Activated naive CD8-positive, alpha-beta T cell treated with anti-CD3 and anti-CD28 coated beads, Interleukin-2, amount 50 U/mL, for 24 hours (primary cell): ENCODE results near the gene POMT2.

Experiments
- ATAC-seq: fragments of 150-1000 bp; cut with Tn5 transposase; one replicate; pipeline ENCODE4 v1.10.0; 2021
- DNase-seq: peaks from one replicate; pipeline ENCODE4 v3.0.0; 2021
- H3K27ac Mint-ChIP-seq: one replicate; pipeline ENCODE4 v1.8.0; 2021; ENCODE audit warnings: mild to moderate bottlenecking, mixed read lengths
- H3K27me3 Mint-ChIP-seq: one replicate; pipeline ENCODE4 v1.8.0; 2021; ENCODE audit warnings: mixed read lengths
- H3K36me3 Mint-ChIP-seq: one replicate; pipeline ENCODE4 v1.8.0; 2021; ENCODE audit warnings: low read depth, mixed read lengths
- H3K4me1 Mint-ChIP-seq: one replicate; pipeline ENCODE4 v1.8.0; 2021; ENCODE audit warnings: mixed read lengths
- H3K4me3 Mint-ChIP-seq: one replicate; pipeline ENCODE4 v1.8.0; 2021; ENCODE audit warnings: mild to moderate bottlenecking, moderate library complexity, mixed read lengths
- H3K9me3 Mint-ChIP-seq: one replicate; pipeline ENCODE4 v1.8.0; 2021; ENCODE audit warnings: mixed read lengths

The POMT2 gene

DNA sequence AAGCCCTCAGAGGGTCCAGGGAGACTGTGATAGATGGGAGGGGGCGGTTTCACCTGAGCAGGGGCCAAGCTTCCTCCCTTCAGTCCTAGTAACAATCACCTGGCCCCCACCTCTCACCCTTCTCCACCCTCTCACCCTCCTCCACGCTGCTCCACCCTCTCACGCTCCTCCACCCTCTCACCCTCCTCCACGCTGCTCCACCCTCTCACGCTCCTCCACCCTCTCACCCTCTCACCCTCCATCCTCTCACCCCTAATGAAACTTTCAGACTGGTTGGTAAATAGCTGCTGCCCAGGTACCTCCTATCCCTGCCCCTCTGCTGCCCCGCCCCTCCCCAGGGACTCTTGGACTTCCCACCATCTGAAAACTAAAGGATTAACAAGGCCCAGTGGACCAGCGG, 83.9 kb downstream of the POMT2 start:
- Mint-ChIP-seq H3K36me3 (no peaks in the 10 kb centered on the region), H3K27me3 (no peaks in the 10 kb centered on the region), H3K4me1 (no peaks in the 10 kb centered on the region), H3K4me3 (no peak overlapping the region), H3K9me3 (no peaks in the 10 kb centered on the region), H3K27ac (no peak overlapping the region)
- ATAC-seq (no peak), DNase-seq (no peak)

- H3K27me3 Mint-ChIP-seq: no peaks in the 10 kb centered on the region
- H3K4me1 Mint-ChIP-seq: no peaks in the 10 kb centered on the region
- no peak overlapping the region for H3K27ac Mint-ChIP-seq
- no peaks in the 10 kb centered on the region for H3K9me3 Mint-ChIP-seq
- ATAC-seq: no peak
- no peak for DNase-seq
- H3K36me3 Mint-ChIP-seq: no peaks in the 10 kb centered on the region
- H3K4me3 Mint-ChIP-seq: no peak overlapping the region
Measured at GRCh38 chr14:77231721-77232120, 89.0 kb downstream of the POMT2 start.

GRCh38 chr14:77230914-77231313, 89.8 kb downstream of the POMT2 start:
- H3K27ac Mint-ChIP-seq: no peak overlapping the region
- H3K4me3 Mint-ChIP-seq: no peak overlapping the region
- no peaks in the 10 kb centered on the region for H3K4me1 Mint-ChIP-seq
- no peak for DNase-seq
- H3K27me3 Mint-ChIP-seq: no peaks in the 10 kb centered on the region
- H3K36me3 Mint-ChIP-seq: no peaks in the 10 kb centered on the region
- ATAC-seq: no peak
- no peaks in the 10 kb centered on the region for H3K9me3 Mint-ChIP-seq

GRCh38 chr14:77228056-77228455, 92.6 kb downstream of the POMT2 start:
- H3K4me3 Mint-ChIP-seq: no peak overlapping the region
- no peaks in the 10 kb centered on the region for H3K4me1 Mint-ChIP-seq
- no peak overlapping the region for H3K27ac Mint-ChIP-seq
- ATAC-seq (no peak), DNase-seq (no peak)
- no peaks in the 10 kb centered on the region for H3K9me3 Mint-ChIP-seq
- no peaks in the 10 kb centered on the region for H3K27me3 Mint-ChIP-seq
- H3K36me3 Mint-ChIP-seq: no peaks in the 10 kb centered on the region

DNA sequence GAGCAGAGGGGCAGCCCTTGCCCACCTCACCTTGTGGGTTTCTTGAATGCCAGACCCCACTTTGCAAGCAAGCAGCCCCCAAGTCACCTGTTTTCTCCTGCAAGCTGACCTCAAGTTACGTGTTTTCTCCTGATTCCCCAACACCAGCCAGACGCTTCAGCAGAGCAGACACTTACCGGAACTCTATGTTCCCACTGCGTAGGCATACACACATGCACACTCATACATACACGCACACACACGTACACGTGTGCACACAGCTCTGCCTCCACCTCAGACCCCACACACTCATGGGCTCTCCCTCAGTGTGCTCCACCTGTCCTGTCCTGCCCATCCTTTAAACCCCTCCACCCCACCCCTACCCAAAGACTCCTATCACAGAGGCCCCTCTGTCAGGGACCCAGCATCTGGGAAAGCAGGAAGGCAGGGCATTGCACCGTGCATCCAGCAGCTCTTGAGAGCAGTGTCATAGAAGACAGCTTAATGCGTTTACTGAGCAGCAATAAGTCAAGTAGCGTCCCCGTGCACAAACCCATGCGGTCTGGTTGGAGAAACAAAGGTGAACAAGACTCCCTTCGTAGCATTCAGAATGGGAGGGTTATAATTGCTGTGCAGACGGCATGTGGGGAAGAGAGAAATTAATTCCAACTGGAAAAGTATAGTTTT, 94.7 kb downstream of the POMT2 start:
- Mint-ChIP-seq H3K9me3 (peaks cover 4% of the 10 kb centered on the region), H3K4me3 (no peak overlapping the region), H3K4me1 (no peaks in the 10 kb centered on the region), H3K27me3 (peaks cover 4% of the 10 kb centered on the region), H3K36me3 (no peaks in the 10 kb centered on the region), H3K27ac (no peak overlapping the region)
- no peak for ATAC-seq
- no peak for DNase-seq

DNA sequence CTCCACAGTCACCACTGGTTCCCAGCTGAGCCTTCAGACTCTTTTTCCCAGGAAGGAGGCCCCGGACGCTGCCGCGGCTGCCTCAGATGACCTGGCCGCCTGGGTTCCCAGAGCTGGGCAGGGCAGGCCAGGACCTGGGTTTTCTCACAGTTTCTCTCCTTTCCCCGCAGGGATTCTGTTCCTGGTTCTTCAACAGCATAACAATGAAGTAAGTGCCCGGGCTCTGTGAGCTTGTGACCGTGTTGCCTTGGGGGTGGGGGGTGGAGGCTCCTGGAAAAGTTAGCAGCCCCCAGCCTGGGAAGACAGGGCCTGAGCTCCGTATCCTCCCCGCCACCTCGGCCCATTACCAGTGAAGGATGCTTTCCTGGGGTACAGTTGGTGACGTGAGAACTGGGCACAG, 95.4 kb downstream of the POMT2 start:
- Mint-ChIP-seq H3K27me3 (peaks cover 4% of the 10 kb centered on the region), H3K4me1 (no peaks in the 10 kb centered on the region), H3K27ac (no peak overlapping the region), H3K36me3 (no peaks in the 10 kb centered on the region), H3K9me3 (peaks cover 4% of the 10 kb centered on the region), H3K4me3 (no peak overlapping the region)
- ATAC-seq: no peak
- no peak for DNase-seq
